Suppressor macrophage (primary cell): ENCODE results near the gene ABLIM3.
A peak's percentile ranks its signal among the peaks of the same experiment; 100 is the strongest.

Experiments
- DNase-seq, 4 experiments: peaks; one replicate each; pipeline ENCODE4 v3.0.0-alpha.2; 2020 to 2022

ABLIM3 gene

DNA sequence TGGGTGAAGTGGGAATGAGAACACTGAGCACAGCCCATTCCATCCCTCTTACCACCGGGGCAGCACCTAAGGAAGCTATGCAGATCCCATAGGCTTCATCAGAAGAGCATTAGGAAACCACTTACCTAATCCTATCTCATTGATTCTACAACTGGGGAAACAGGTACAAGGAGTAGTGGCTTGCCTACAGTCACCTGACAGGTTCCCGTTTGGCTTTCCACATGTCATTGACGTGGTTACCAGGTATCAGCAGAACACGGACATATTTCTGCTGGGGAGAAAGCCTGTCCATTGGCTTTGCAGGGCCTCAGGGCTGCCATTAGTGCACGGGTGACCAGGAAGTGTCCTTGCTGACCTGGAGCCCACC is 141.7 kb downstream of the ABLIM3 start:
- DNase-seq: no peak

DNA sequence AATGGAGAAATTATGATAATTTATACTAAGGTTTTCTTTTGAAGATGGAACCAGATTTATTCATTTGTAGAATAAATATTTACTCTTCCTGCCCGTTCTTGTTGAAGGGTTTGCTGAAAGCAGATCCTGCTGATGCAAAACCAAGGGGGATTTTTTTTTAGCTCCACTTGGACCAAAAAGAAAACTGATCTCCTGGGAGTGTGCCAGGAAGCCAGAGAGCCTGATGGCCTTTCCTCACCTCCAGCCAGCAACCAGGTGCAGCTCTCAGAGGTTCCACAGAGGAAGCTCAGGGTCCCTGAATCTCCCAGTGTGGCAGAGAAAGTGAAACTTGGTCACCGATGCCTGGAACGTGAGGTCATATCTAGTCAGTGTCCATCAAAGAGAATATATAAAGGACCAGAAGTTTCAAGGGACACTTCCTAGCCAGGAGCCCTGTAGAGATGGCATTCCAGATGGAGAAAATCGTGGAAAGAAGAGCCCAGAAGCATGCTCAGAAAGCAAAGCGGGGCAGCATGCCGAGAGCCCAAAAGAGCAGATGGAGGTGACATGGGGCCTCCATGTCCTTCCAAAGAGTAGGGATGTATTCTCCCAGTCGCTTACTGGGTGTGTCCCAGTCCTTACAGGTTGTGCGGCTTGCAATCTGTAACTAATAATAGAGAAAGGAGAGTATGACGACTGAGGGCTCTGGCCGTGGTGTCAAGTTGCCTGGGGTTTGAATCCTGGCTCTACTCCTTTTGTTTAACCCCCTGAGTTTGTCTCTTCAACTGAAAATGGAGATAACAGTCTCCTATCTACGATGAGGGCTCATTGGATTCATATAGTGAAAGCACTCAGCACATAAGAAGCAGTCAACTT is 142.6 kb downstream of the ABLIM3 start:
- no peak for DNase-seq

DNA sequence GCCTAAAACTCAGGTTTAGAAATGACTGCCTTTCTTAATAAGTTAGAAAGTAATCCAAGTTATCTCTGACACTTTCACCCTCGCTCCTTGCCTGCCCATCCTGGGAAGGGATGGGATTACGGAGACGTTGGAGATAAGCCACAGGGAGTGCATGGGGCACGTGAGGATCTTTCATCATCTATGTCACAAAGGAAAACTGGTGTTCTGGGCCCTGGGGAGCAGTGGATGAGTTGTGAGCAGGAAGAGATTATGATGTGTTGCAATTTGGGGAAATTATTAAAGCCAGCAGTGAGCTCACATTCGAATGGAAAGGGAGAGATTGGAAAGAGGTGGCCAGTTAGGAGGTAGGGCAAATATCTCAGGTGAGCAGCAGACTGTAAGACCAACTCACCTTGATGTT is 143.2 kb downstream of the ABLIM3 start:
- DNase-seq: peak in 1 of 4 experiments; percentile 26

DNA sequence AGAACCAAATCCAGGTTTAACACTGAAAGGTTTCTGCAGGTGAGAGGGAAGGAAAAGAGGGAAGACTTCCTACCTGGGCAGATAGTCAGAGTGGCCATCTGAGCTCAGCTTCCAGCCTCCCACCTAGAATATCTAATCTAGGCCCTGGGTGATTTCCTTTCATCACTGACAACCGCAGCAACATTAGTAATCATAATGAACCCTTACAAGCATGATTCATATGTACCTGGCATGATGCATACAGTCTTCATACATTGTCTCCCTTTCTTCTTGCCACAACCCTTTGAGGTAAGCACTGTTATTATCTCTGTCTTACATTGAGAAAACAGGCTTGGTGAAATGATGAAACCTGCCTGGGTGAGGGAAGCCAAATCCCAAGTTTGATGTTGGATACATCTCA is 143.9 kb downstream of the ABLIM3 start:
- DNase-seq: no peak

DNA sequence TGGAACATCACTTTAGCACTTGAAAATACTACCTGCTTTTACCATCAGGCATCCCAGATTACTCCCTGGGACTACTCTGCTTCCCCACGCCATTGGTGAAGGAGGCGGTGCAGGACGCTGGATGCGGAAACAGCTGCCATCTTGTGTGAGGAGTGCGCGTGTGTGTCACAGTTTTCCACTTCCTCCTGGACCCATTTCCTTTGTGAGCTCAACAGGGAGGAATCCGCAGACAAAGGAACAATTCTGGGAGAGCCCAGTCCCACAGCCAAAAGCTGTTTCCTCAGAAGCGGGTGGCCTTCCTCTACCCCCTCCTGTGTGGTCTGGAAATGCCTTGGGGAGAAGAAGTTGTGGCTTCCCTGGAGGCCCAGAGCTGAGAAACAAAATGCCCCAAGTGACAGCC is 147.1 kb downstream of the ABLIM3 start:
- peak; percentile 40 to 70 (median 52) for DNase-seq

DNA sequence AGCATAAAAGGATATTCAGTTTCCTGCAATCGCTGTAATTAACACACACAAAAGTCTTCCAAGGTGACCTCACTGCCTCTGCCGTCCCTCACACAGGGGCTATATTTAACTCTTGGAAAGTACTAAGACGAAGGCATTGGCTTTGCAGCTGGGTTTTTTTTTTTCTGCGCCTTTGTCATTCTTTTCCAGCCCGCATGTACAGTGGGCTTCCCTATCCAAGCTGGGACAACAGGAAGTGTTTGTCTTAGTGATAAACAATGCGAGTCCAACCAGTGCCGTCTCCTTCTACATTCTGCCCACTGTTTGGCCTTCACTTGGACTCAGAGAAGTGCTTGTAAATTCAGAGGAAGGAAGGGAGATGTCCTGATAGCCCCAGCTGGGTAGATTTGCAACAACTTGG is 148.0 kb downstream of the ABLIM3 start:
- DNase-seq: peak in 3 of 4 experiments; percentile 33 to 37 (median 33)

DNA sequence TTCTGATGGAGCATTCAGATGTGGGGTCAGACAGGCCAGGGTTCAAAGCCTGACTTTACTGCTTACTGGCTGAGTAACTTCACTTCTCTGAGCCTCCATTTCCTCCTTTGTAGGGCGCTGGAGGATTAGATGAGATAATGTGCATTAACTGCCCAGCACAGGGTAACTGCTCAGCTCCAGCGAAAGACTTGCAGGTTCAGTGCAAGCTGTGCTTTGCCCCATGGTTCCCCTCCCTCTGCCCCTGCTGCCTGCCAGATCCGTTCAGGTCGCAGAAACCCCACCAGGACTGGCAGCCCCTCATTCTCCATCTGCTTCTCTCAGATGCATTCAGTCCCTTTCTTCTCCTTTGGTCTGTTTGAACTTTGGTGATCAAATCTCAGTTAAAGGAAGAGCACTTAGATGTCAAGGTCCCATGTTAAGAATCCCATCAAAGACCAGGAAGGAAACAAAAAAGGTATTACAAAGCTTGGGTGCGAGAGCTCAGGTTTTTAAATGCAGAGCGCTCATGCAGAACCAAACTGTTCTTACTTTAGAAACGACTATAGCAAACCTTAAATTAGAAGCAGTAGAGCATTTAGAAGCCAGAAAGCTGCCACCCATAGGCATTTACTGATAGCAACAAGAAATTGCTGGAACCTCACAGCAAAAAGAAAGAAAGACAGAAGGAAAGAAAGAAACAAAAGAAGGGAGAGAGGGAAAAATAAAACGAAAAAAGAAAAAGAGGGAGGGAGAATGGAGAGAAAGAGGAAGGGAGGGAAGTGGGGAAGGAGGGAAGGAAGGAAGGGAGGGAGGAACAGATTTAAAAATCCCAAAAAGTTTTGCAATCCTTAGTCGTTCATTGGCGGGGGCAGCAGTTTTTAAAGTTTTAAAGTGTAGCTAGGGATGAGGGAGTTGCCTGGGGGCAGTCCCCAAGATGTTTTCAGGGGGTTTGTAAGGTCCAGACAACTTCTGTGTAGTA is 153.9 kb downstream of the ABLIM3 start:
- DNase-seq: no peak

DNA sequence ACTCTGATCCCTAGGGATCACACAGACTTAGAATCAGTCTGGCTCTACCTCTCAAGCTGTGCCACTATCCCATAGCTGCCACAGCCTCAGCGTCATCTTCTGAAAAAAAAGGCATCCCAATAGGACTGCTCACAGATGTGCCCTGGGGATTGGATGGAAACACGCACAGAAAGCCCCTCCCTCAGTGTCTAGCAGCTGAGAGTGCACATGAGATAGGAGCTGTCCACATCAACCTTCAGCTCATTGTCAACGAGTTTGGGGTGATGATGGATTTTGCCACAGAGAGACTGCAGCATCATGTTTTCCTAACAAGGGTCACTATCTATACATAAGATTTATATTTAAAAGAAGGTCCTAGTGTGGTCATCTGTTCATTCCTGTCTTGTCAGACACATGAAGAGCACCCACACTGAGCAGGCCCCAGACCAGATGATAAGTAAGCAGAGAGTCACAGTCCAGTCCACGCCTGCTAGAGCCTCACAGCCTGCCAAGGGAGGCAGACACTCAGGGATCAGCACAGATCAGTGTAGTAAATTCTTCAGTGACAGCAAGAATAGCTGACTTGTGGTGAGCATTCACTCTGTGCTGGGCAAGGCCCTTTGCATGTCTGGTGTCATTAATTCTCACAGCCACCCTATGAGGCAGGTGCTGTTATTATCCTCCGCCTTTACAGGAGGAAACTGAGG is 156.2 kb downstream of the ABLIM3 start:
- DNase-seq: no peak

DNA sequence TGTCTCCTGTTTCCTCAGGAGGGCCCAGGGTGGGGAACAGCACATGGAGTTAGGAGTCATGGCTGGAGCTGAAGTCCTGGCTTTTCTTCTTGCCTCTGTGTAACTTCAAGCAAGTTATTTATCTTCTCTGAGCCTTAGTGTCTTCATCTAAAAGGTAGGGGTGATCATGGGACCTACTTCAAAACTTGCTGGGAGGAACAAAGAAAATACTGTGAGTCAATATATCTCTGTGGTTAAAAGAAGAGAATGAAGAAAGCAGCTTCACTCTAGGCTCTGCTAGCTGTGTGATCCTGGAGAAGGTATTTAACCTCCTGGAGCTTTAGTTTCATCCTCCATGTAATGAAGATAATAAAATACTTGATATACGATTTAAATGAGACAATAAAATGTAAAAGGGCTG is 156.9 kb downstream of the ABLIM3 start:
- DNase-seq: no peak

DNA sequence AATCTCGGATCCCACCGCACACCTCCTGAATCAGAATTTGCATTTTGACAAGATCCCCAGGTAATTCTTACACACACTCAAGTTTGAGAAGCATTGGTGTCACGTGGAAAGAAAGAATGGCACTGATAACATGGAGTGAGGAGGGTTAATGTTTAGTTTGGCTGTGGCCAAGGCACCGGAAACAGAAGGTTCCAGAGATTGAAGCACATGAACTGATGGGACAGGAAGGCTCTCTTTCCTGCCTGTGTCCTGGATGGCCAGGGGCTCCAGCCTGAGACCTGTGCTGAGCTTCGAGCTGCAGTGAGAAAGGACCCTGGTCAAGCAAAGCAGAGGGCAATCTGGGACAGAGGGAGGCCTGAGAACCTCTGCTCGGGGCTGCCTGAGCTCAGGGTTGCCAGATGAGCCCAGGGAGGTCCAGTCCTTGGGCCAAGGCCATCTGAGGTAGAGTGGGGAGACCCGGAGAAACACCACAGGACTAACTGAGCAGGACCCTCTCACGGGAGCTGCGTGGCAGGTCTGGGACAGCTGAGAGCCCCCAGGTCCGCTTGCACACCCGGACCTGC is 157.6 kb downstream of the ABLIM3 start:
- DNase-seq: no peak

DNA sequence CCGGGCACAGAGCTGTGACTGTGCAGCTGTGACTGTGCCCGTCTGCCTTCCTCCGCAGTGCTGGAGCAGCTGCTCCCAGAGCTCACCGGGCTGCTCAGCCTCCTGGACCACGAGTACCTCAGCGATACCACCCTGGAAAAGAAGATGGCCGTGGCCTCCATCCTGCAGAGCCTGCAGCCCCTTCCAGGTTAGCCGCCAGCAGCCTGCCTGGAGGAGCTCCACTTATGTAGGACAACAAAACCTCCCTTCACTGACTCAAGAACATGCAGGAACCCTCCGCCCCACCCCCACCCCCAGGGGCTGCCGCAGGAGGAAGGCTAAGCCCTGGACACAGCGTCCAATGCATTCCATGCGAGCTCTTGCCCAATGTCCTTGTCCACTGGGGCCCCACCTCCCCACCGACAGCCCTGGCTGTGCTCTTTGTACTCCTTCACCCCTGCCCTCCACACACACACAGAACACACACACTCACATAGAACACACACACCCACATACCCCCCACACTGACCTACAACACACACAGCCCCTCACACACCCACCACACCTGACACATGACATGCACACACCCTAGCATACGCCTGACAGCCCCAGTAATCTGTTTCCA is 158.3 kb downstream of the ABLIM3 start:
- peak in 3 of 4 experiments; percentile 11 to 37 (median 28) for DNase-seq

DNA sequence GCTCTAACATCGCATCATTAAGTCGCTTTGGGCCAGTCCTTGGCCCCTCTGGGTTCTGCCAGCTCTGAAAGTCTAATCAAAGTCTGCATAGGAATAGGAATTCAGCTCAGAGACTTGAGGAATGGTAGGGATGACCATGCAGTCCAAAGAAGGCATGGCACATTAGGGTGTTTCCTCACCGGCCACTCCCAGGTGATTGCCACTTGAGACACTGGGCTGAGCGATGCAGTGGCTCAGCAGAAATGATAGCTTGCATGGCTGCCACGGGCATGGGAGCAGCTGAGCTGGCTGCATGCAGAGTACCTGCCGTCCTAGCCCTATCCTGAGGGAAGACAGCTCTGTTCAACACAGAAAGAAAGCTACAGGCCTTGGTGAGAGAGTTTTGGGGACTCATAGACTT is 159.1 kb downstream of the ABLIM3 start:
- no peak for DNase-seq

DNA sequence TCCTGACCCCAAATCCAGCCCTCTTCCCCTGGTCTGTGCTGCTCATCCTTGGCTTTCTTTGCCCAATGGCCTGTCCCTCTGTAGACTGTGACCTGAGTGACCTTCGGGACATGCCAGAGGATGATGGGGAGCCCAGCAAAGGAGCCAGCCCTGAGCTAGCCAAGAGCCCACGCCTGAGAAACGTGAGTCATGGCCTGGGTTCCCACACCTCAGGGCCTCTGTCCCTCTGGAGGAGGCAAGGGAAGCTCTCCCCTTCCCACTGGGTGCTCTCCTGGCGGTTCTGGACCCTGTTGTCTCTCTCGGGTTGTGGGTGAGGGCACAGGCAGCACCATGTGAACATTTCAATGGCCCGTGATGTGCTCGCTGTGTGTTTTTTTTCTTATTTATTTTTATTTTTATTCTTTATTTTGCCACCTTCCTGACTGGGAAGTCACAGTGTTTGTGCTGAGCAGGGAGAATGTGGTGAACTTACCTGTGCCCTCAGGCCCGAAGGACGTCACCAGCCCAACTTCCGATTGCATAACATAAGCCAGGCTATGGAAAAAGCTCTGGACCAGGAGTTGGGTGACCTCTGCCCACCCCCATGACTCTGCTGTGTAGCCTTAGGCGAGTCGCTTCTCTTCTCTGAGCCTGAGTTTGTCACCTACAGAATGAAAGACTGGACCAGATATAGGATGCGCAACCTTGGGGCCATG is 159.9 kb downstream of the ABLIM3 start:
- no peak for DNase-seq

DNA sequence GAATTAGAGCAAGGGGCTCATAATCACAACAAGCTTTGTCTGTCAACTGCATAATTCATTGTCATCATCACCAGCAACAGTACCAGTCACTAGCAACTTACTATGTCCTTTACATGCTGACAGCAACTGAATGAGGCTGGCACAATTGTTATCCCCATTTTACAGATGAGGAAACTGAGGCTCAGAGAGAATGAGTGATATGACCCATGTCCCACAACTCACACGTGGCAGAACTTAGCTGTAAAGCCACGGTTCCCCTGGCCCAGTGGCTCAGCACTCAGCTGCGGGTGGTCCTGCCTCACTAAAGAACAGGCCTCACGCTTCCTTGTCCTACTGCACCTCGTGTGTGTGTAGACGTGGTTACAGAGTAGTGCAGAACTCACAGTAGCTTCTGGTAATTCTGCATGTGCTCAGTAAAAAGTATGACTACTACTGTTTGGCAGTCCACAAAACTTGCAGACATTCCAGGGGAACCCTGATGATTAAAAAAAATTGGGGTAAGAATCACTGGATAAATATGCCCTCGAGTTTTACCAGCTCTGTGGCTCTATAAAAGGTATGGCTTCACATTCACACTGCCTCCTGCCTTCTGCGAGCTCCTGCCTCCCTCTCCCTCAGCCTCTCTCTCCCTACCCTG is 160.6 kb downstream of the ABLIM3 start:
- no peak for DNase-seq

DNA sequence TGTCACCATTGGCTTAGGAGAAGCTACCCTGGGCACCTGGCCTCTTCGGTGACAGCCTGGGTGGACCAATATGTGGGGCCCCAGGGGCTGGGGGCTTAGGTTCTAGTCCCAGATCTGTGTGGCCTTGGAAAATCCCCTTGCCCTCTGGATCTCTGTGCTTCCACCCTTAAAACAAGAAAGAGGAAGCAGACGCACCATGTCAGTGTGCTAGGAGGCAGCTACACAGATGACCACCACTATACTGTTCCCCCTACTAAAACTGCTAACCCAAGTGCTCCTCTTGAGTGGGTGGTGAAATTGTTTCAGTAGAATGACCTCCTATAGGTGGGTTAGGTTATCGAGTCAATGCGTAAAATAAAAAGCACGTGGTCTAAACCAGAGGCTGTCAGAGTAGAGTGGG is 161.3 kb downstream of the ABLIM3 start:
- DNase-seq: peak; percentile 29 to 59 (median 54)

DNA sequence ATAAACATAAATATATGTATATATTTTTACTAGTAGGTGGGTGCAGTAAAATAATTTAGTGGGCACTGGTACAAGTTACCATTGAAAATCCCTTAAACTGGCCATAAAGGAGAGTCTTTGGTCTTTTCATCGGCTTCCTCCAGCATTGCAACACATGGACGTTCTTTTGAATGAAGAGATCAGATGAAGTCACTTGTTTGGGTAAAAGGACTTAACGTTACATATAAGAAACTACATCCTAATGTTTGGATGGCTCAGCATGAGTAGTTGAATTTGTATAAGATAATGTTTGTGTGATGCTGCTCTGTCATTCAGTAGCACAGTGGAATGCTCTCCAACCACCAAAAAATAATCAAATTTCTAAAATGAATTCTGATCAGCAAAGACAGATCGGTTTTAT is 161.9 kb downstream of the ABLIM3 start:
- no peak for DNase-seq

DNA sequence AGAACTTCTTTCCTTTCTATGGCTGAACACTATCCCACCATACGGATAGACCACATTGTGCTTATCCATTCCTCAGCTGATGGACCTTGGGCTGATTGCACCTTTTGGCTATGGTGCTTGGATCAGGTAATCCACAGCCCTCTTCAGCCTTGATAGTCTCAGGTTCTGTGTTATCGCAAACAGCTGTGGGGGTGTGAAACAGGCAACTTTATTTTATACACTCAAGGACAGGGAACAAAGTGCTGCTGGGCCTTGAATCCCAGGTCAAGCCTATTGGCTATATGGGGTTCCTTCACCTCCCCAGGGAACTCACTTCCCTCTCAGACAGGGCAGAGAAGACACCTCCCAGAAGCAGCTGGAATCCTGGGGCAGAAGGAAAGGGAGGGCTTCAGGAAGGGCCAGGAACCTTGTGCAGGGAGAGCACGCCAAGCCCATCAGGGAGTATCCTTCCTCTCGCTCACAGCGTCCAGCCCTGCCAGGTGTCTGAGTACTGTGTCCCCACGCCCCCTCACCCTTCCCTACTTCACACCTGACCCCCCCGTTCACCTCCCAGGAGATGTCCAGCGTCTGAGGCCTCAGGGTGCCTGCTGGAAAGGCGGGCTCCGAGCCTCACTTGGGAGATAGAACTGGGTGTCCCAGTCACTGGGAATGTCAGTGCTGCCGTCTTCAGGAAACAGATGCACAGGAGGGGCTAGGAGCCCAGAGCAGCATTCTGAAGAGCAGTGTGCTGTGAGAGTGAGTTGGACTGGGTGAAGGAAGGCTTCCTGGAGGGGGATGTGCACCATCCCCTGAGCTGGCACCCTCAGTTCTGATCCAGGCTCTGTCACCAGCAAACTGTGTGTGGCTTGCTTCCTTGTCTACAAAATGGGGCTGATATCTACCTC is 163.1 kb downstream of the ABLIM3 start:
- no peak for DNase-seq

DNA sequence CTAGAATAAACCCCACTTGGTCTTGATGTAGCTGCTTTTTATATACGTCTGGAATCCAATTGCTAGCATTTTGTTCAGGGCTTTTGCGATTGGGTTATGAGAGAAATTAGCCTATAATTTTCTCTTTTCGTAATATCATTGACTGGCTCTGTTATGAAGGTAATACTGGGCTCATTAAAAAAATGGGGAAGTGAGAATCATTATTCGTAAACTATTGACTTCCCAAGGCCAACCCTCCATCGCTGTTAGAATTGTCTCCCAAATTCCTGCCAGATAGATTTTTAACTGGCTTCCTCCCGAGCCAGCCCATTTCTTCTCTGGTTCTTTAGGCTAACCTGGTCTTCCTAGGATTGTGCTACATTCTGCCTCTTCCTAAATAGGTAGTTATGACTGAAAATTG is 168.1 kb downstream of the ABLIM3 start:
- DNase-seq: no peak
